Measurements from ENCODE around the gene TENM3.

TENM3 gene

GRCh38 chr4:182251116-182251515 lies 7.9 kb downstream of the TENM3 start:
- Histone ChIP-seq H3K27ac (ENCODE audit: low read depth, low read length) (no peak overlapping the region), H3K9me3 (ENCODE audit: control insufficient read depth in 5 of 5, low read length in 5 of 5) (no peaks in the 10 kb centered on the region), H3K27me3 (ENCODE audit: control insufficient read depth in 5 of 5, insufficient read depth in 4 of 5, low read length in 5 of 5) (no peaks in the 10 kb centered on the region), H3K4me1 (ENCODE audit: control insufficient read depth in 5 of 5, insufficient read depth in 5 of 5, low read length in 5 of 5) (no peaks in the 10 kb centered on the region), H3K4me3 (ENCODE audit: low read depth in 1 of 5, low read length in 5 of 5) (no peak overlapping the region), H3K9ac (ENCODE audit: low read length in 5 of 5) (no peak overlapping the region), H3K36me3 (ENCODE audit: control insufficient read depth in 5 of 5, insufficient read depth in 5 of 5, low read length in 5 of 5) (no peaks in the 10 kb centered on the region)

- H3K9me3 ChIP-seq (ENCODE audit: control insufficient read depth in 5 of 5, low read length in 5 of 5) = no peaks in the 10 kb centered on the region
- H3K4me1 ChIP-seq (ENCODE audit: control insufficient read depth in 5 of 5, insufficient read depth in 5 of 5, low read length in 5 of 5) = no peaks in the 10 kb centered on the region
- H3K9ac ChIP-seq (ENCODE audit: low read length in 5 of 5) = no peak overlapping the region
- H3K27ac ChIP-seq (ENCODE audit: low read depth, low read length) = no peak overlapping the region
- no peaks in the 10 kb centered on the region for H3K27me3 ChIP-seq (ENCODE audit: control insufficient read depth in 5 of 5, insufficient read depth in 4 of 5, low read length in 5 of 5)
- H3K36me3 ChIP-seq (ENCODE audit: control insufficient read depth in 5 of 5, insufficient read depth in 5 of 5, low read length in 5 of 5) = no peaks in the 10 kb centered on the region
- H3K4me3 ChIP-seq (ENCODE audit: low read depth in 1 of 5, low read length in 5 of 5) = no peak overlapping the region
These were observed 9.0 kb downstream of the TENM3 start for GRCh38 chr4:182252220-182252619.

GRCh38 chr4:182254026-182254780 lies 11.0 kb downstream of the TENM3 start:
- Histone ChIP-seq H3K4me3 (ENCODE audit: low read depth in 1 of 5, low read length in 5 of 5) (no peak overlapping the region), H3K36me3 (ENCODE audit: control insufficient read depth in 5 of 5, insufficient read depth in 5 of 5, low read length in 5 of 5) (no peaks in the 10 kb centered on the region)

GRCh38 chr4:182255441-182256190 lies 12.4 kb downstream of the TENM3 start:
- no peaks in the 10 kb centered on the region for H3K9me3 ChIP-seq (ENCODE audit: control insufficient read depth in 5 of 5, low read length in 5 of 5)
- H3K4me1 ChIP-seq (ENCODE audit: control insufficient read depth in 5 of 5, insufficient read depth in 5 of 5, low read length in 5 of 5) = no peaks in the 10 kb centered on the region
- H3K27ac ChIP-seq (ENCODE audit: low read depth, low read length) = no peak overlapping the region
- no peaks in the 10 kb centered on the region for H3K36me3 ChIP-seq (ENCODE audit: control insufficient read depth in 5 of 5, insufficient read depth in 5 of 5, low read length in 5 of 5)
- no peaks in the 10 kb centered on the region for H3K27me3 ChIP-seq (ENCODE audit: control insufficient read depth in 5 of 5, insufficient read depth in 4 of 5, low read length in 5 of 5)
- no peak overlapping the region for H3K4me3 ChIP-seq (ENCODE audit: low read depth in 1 of 5, low read length in 5 of 5)
- H3K9ac ChIP-seq (ENCODE audit: low read length in 5 of 5) = no peak overlapping the region

More at GRCh38 chr4:182254026-182254780, 11.0 kb downstream of the TENM3 start:
- Histone ChIP-seq H3K9me3 (ENCODE audit: control insufficient read depth in 5 of 5, low read length in 5 of 5) (no peaks in the 10 kb centered on the region), H3K9ac (ENCODE audit: low read length in 5 of 5) (no peak overlapping the region), H3K27me3 (ENCODE audit: control insufficient read depth in 5 of 5, insufficient read depth in 4 of 5, low read length in 5 of 5) (no peaks in the 10 kb centered on the region), H3K4me1 (ENCODE audit: control insufficient read depth in 5 of 5, insufficient read depth in 5 of 5, low read length in 5 of 5) (no peaks in the 10 kb centered on the region), H3K27ac (ENCODE audit: low read depth, low read length) (no peak overlapping the region)

GRCh38 chr4:182257016-182257415 lies 13.8 kb downstream of the TENM3 start:
- Histone ChIP-seq H3K4me1 (ENCODE audit: control insufficient read depth in 5 of 5, insufficient read depth in 5 of 5, low read length in 5 of 5) (no peaks in the 10 kb centered on the region), H3K27ac (ENCODE audit: low read depth, low read length) (no peak overlapping the region), H3K36me3 (ENCODE audit: control insufficient read depth in 5 of 5, insufficient read depth in 5 of 5, low read length in 5 of 5) (no peaks in the 10 kb centered on the region), H3K27me3 (ENCODE audit: control insufficient read depth in 5 of 5, insufficient read depth in 4 of 5, low read length in 5 of 5) (no peaks in the 10 kb centered on the region), H3K4me3 (ENCODE audit: low read depth in 1 of 5, low read length in 5 of 5) (no peak overlapping the region), H3K9me3 (ENCODE audit: control insufficient read depth in 5 of 5, low read length in 5 of 5) (no peaks in the 10 kb centered on the region), H3K9ac (ENCODE audit: low read length in 5 of 5) (no peak overlapping the region)

GRCh38 chr4:182257503-182257902 lies 14.3 kb downstream of the TENM3 start:
- Histone ChIP-seq H3K4me3 (ENCODE audit: low read depth in 1 of 5, low read length in 5 of 5) (no peak overlapping the region), H3K36me3 (ENCODE audit: control insufficient read depth in 5 of 5, insufficient read depth in 5 of 5, low read length in 5 of 5) (no peaks in the 10 kb centered on the region), H3K4me1 (ENCODE audit: control insufficient read depth in 5 of 5, insufficient read depth in 5 of 5, low read length in 5 of 5) (no peaks in the 10 kb centered on the region)

GRCh38 chr4:182258441-182259000 lies 15.3 kb downstream of the TENM3 start:
- no peaks in the 10 kb centered on the region for H3K27me3 ChIP-seq (ENCODE audit: control insufficient read depth in 5 of 5, insufficient read depth in 4 of 5, low read length in 5 of 5)
- no peak overlapping the region for H3K9ac ChIP-seq (ENCODE audit: low read length in 5 of 5)
- H3K27ac ChIP-seq (ENCODE audit: low read depth, low read length) = no peak overlapping the region
- no peaks in the 10 kb centered on the region for H3K36me3 ChIP-seq (ENCODE audit: control insufficient read depth in 5 of 5, insufficient read depth in 5 of 5, low read length in 5 of 5)
- no peak overlapping the region for H3K4me3 ChIP-seq (ENCODE audit: low read depth in 1 of 5, low read length in 5 of 5)
- no peaks in the 10 kb centered on the region for H3K4me1 ChIP-seq (ENCODE audit: control insufficient read depth in 5 of 5, insufficient read depth in 5 of 5, low read length in 5 of 5)
- H3K9me3 ChIP-seq (ENCODE audit: control insufficient read depth in 5 of 5, low read length in 5 of 5) = no peaks in the 10 kb centered on the region

More at GRCh38 chr4:182257503-182257902, 14.3 kb downstream of the TENM3 start:
- Histone ChIP-seq H3K9ac (ENCODE audit: low read length in 5 of 5) (no peak overlapping the region), H3K27ac (ENCODE audit: low read depth, low read length) (no peak overlapping the region), H3K27me3 (ENCODE audit: control insufficient read depth in 5 of 5, insufficient read depth in 4 of 5, low read length in 5 of 5) (no peaks in the 10 kb centered on the region), H3K9me3 (ENCODE audit: control insufficient read depth in 5 of 5, low read length in 5 of 5) (no peaks in the 10 kb centered on the region)

- no peaks in the 10 kb centered on the region for H3K27me3 ChIP-seq (ENCODE audit: control insufficient read depth in 5 of 5, insufficient read depth in 4 of 5, low read length in 5 of 5)
- H3K27ac ChIP-seq (ENCODE audit: low read depth, low read length) = no peak overlapping the region
- H3K36me3 ChIP-seq (ENCODE audit: control insufficient read depth in 5 of 5, insufficient read depth in 5 of 5, low read length in 5 of 5) = no peaks in the 10 kb centered on the region
- no peak overlapping the region for H3K4me3 ChIP-seq (ENCODE audit: low read depth in 1 of 5, low read length in 5 of 5)
- peaks cover 0 to 6% (median 0%) of the 10 kb centered on the region in 5 donors for H3K4me1 ChIP-seq (ENCODE audit: control insufficient read depth in 5 of 5, insufficient read depth in 5 of 5, low read length in 5 of 5)
- H3K9me3 ChIP-seq (ENCODE audit: control insufficient read depth in 5 of 5, low read length in 5 of 5) = no peaks in the 10 kb centered on the region
- no peak overlapping the region for H3K9ac ChIP-seq (ENCODE audit: low read length in 5 of 5)
These were observed 18.5 kb downstream of the TENM3 start for GRCh38 chr4:182261651-182262223.

GRCh38 chr4:182263562-182263961 lies 20.4 kb downstream of the TENM3 start:
- H3K4me1 ChIP-seq (ENCODE audit: control insufficient read depth in 5 of 5, insufficient read depth in 5 of 5, low read length in 5 of 5) = peaks cover 0 to 6% (median 0%) of the 10 kb centered on the region in 5 donors
- H3K4me3 ChIP-seq (ENCODE audit: low read depth in 1 of 5, low read length in 5 of 5) = no peak overlapping the region

More at GRCh38 chr4:182263562-182263961, 20.4 kb downstream of the TENM3 start:
- Histone ChIP-seq H3K36me3 (ENCODE audit: control insufficient read depth in 5 of 5, insufficient read depth in 5 of 5, low read length in 5 of 5) (no peaks in the 10 kb centered on the region), H3K9ac (ENCODE audit: low read length in 5 of 5) (no peak overlapping the region), H3K27ac (ENCODE audit: low read depth, low read length) (no peak overlapping the region), H3K9me3 (ENCODE audit: control insufficient read depth in 5 of 5, low read length in 5 of 5) (no peaks in the 10 kb centered on the region), H3K27me3 (ENCODE audit: control insufficient read depth in 5 of 5, insufficient read depth in 4 of 5, low read length in 5 of 5) (no peaks in the 10 kb centered on the region)
